GM12872 (cell line): ENCODE data around the gene DCBLD2.

Source experiments
- CTCF ChIP-seq: IDR thresholded peaks from 3 replicates; pipeline ENCODE4 v1.5.1; 2011; ENCODE audit warnings: low read depth, mild to moderate bottlenecking, low read length, moderate library complexity; ENCODE audit not compliant: insufficient read depth

Gene DCBLD2

GRCh38 chr3:98917608-98918007 is 16.1 kb upstream of the DCBLD2 start:
- TF ChIP-seq CTCF: no peak

- no peak for TF ChIP-seq CTCF
Measured at GRCh38 chr3:98914210-98915080, 12.9 kb upstream of the DCBLD2 start.

DNA sequence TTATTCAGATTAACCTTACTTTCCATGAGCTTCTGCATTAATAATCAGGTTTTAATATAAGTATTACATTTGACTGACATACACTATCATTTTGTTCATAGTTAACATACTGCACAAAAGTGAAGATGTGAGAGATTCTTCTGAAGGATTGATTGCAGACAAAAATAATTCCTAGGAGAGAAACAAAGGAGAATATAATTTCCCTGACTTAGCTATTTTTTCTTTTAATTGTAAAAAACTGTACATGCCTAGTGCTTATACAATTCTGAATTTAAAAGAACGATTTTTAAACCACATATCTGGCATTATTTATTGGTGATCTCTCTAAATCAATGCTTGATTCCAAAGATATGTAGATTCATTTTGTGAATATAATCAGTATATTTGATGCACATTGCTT is 11.0 kb upstream of the DCBLD2 start:
- no peak for TF ChIP-seq CTCF

DNA sequence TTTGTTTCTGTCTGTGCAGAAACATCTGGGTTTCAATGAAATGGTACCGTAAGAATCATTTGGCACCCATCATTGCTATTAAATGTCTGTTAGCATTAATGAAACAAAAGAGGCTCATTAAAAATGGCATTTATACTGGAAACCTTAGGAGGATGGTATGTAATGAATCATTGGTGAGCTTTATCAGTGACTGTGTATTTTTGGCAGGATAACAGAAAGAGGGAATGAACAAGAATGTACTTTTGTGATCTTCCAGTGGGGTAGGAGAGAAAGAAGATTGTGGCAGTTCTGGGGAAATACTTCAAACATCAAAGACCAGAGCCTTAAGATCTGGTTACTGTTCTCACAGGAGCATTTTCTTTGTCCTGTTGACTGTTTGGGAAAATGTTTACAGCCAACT is 4.7 kb upstream of the DCBLD2 start:
- no peak for TF ChIP-seq CTCF

DNA sequence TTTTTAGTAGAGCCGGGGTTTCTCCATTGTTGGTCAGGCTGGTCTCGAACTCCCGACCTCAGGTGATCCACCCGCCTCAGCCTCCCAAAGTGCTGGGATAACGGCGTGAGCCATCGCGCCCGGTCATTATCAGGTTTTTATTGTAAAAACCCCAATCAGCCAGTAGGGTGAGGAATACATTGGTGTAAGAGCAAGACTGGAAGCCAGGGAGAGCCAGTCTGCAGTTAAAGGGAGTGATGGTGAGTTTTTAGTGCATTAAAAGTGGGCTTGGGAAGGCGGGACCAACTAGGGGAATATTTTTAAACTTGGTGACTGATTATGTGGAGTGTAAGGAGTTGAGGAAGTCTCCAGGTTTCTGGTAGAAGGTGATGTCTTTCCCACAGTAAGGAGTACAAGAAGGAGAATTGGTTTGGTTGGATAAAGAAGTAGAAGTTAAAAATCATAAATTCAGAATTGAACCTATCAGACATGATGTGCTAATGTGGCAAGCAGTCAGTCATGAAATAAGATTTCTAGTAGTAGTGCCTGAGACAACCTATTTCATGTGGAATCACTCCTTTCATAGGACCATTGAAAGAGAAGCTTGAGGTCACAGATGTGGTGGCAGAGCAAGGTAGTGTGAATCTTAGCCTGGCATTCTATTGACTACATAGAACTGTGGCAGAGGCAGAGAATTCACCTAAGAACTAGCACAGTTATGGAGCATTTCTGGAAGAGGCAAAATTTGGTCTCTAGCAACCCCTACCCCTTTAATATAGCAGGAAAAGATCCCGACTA is 2.4 kb upstream of the DCBLD2 start:
- TF ChIP-seq CTCF: no peak

- TF ChIP-seq CTCF: no peak
Measured at GRCh38 chr3:98903099-98903498, 1.6 kb upstream of the DCBLD2 start.

- TF ChIP-seq CTCF: no peak
Measured at GRCh38 chr3:98902351-98902740, 851 bp upstream of the DCBLD2 start.
